SK-N-MC (cell line): ENCODE measurements around the gene IRF8.

Experiments used
- EZH2 ChIP-seq: fragments of 200-600 bp; sonication (generic); IDR thresholded peaks from one replicate; pipeline ENCODE4 v1.6.1; 2017; ENCODE audit warnings: antibody characterized with exemption
- FOXP2 ChIP-seq: optimal IDR thresholded peaks from 2 replicates; pipeline ENCODE3; 2011; ENCODE audit warnings: mild to moderate bottlenecking, moderate library complexity; ENCODE audit not compliant: insufficient read depth; ENCODE audit errors: extremely low read length, control extremely low read depth
- POLR2AphosphoS5 ChIP-seq: IDR thresholded peaks from 2 replicates; pipeline ENCODE4 v1.6.1; 2012; ENCODE audit warnings: mild to moderate bottlenecking, low read depth, low read length, borderline replicate concordance

- TF ChIP-seq EZH2 = no peak
- TF ChIP-seq POLR2AphosphoS5 = no peak
- TF ChIP-seq FOXP2 = no peak
Measured at GRCh38 chr16:85910854-85911247, 11.9 kb downstream of the IRF8 start.
